T1000 (cell line): ENCODE results near the gene ZNF311.

ENCODE experiments used
- DNase-seq: peaks from one replicate; lab custom pipeline; 2025; ENCODE audit warnings: mixed read lengths; lab: John Stamatoyannopoulos, UW

Gene ZNF311

DNA sequence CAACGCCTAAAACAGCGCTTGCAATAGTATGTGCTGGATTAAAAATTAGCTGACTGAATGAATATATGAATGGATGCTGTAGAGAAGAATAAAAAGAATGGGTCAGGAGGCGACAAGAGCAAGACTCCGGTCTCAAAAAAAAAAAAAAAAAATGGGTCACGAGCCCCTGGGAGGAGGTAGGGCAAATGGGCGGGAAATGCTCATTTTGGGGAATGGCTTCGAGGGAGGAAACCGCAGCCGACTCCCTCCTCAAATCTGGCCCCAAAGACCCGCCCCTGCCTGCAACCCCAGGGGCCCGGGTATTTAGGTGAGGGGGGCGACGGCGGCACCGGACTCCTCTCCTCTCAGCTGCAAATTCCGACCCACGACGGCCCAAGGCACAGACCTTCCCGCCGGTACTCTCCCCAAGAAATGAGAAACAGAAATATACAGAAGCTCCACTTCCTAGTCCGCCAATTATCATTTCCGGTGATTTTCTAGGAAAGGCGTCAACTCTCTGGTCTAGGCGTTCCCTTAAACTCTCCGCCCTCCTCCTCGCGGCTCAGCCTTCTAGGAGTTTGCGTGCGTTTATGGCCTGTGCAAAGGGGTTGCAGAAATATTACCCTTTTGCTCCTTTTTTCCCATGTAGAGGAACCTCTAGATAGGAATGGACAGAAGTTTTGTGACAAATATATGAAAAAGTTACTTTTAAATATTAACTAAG, at the start of gene ZNF311:
ZNF311 (minus strand) TSS at position 133 of the 703 bp plus-strand sequence. CDS start 1,361 bp downstream, outside the sequence.
- no peak for DNase-seq

GRCh38 chr6:29051680-29052079, 46.6 kb upstream of the ZNF311 start:
- DNase-seq: no peak

DNA sequence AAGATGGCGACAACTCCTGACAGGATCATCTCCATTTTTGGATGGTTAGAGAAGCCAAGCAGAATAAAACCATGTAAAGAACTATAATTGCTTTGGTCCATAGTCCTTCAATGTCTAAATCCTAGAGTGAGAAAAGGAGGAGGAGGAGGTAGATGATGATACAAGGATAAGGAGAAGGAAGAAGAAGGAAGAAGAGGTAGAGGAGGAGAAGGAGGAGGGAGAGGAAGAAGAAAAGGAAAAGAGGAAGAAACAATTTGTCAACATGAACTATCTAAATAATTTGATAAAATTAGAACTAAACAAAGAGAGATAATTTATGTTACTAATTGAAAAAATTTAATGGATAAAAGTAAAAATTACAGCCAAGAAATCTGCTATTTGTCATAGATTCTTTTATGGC, 40.0 kb upstream of the ZNF311 start, which contains the start of gene OR2W1:
OR2W1 (minus strand) TSS at position 101 of the 400 bp plus-strand sequence; CDS start at position 101, 0 bp downstream.
- no peak for DNase-seq

DNA sequence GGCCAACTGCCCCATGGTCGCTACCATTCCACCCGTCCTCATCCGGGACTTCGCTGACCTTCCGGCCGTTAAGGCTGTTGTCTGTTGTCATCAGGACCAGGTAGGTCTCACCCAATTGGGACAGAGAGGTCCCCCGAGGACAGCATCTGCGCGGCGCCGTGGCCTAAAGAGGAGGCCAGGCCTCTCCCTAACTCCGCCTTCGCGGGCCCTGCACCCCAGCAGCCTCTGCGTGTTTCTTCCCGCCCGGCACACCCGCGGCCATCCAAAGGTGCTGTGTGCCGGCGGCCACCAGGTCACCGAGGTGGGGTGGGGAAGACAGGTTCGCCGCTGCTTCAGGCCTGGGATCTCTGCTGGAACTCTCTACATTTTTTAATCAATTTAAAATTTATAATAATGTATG, 30.8 kb upstream of the ZNF311 start:
- DNase-seq: no peak

DNA sequence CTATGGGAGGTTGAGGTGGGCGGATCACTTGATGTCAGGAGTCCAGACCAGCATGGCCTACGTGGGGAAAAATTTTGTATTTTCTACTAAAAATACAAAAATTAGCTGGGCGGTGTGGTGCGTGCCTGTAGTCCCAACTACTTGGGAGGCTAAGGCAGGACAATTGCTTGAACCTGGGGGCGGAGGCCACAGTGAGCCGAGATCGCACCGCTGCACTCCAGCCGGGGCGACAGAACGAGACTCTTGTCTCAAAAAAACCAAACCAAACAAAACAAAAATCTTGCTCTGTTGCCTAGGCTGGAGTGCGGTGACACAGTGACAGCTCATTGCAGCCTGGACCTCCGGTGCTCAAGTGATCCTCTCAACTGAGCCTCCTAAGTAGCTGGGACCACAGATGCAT, 23.7 kb upstream of the ZNF311 start:
- no peak for DNase-seq

DNA sequence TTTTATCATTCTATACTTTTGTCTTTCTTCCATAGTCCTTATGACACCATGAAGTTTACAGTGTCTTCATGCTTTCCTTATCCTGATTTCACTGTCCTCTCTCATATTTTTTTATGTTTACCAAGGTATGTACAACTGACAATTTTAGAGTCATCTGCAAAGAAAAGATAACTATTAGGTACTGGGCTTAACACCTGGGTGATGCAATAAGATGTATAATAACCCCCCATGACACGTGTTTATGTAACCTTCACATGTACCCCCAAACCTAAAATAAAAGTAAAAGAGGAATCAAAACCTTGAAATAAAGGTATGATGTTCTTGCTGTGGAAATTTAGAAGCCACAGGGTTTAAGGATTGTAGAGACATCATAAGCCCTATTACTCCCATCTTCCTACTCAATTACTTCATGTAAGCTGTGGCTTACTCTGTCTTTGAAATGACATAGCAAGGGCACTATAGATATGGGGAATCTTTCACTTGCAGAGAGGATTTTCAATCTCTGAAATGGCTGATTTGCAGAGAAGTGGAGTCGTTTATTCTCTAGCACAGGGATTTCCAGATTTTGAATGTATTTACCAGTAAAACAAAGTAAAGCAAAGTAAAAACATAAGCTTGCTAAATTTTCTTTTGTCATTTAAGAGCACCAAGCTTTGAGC, 20.9 kb upstream of the ZNF311 start:
- no peak for DNase-seq

- no peak for DNase-seq
These were observed 16.3 kb upstream of the ZNF311 start for GRCh38 chr6:29021434-29021833.

- no peak for DNase-seq
These were observed 14.5 kb upstream of the ZNF311 start for GRCh38 chr6:29019629-29020028.

DNA sequence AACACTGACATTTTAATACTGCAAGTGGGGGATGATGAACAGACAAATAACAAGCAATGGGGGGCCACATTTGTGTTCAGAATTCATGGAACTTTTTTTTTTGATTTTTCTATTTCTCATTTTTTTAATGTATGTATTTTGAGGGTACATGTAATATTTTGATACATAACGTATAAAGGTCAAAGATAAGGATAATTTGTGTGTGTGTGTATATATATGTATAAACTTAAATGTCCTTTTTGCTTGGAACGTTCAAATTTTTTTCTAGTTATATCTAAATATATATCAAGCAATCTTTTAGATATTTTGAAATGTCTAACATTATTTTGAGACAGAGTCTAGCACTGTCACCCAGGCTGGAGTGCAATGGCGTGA, 12.3 kb upstream of the ZNF311 start:
- no peak for DNase-seq

GRCh38 chr6:29016559-29017427, 11.7 kb upstream of the ZNF311 start:
- DNase-seq: peak; percentile 15

GRCh38 chr6:29014729-29015608, 9.9 kb upstream of the ZNF311 start:
- DNase-seq: no peak

- no peak for DNase-seq
These were observed 6.2 kb upstream of the ZNF311 start for GRCh38 chr6:29011276-29011734.

DNA sequence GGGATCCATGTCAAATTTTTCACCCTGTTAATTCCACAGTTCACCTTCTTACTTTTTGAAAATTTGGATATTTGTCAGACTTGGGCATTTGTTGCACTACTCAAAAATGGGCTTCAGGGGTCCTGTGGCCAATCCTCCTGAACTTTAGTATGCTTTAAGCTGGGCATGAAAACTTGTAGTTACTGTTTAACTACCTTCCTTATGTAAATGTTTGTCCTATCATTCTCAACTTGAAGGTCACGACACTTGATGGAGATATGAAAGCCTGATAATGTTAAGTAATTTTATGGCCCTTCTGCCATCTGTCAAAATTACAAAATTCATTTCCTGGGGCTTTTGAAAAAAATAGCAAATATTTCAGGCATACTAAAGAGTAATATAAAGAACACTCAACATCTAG, 4.2 kb upstream of the ZNF311 start:
- no peak for DNase-seq

DNA sequence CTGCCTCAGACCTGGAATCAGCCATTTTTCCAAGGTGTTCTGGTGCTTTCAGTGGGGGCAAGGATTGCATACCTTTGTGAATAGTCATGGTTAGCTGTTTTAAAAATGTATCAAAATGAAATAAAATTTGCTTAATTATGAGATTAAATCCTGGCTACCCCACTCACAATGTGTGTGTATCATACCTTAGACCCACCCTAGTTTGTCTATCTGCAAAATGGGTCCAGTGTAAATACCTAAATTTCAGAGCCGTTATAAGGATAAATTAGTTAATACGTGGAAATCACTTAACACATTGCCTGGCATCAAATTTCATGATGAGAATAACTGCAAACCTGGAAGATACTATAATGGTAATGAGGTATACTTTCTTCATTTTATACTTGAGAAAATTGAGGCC, 3.0 kb upstream of the ZNF311 start:
- DNase-seq: no peak

DNA sequence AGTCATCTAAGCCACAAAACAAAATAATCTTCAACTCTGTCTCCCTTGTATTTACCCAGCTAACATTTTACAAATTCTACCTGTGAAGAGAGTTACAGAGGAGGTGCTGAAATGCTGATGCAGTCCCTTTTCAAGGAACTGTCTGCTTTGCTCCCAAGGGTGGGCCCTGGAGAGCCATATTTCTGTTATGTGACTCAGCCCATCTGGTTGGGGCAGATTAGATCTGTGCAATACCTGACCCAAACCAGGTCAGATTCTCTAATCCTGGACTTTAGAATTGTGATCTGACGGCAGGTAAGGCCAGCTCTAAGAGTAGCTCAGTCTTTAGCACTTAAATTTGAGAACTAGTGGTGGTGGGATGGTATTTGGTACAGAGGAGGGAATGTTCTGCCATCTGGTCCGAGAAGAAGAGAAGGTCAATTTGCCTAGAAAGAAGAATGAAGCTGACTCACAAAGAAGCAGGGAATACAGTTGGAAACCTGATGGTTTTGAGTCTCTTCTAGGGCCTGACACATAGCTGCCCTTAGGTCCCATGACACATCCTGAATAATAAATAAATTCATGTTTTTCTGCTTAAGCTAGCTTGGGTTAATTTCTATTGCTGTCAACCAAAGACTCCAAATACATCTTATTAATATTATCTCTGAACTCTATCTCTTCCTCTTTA, 8.1 kb downstream of the ZNF311 start:
- no peak for DNase-seq

GRCh38 chr6:28995093-28995650, 9.9 kb downstream of the ZNF311 start:
- DNase-seq: no peak

- no peak for DNase-seq
These were observed 16.4 kb downstream of the ZNF311 start for GRCh38 chr6:28988536-28989311.

GRCh38 chr6:28985462-28986164, 19.5 kb downstream of the ZNF311 start:
- DNase-seq: peak; percentile 87

GRCh38 chr6:28983838-28984237, 21.3 kb downstream of the ZNF311 start:
- no peak for DNase-seq
